Thoracic aorta (tissue), 2 donors: ENCODE results near the gene CLCF1. TPM values are rescaled to one million over a fixed set of nuclear protein-coding genes. Genes with fewer than 3 reads are reported as not detected.

ENCODE experiments used
- ATAC-seq: fragments of 150-250 bp; one replicate; pipeline ENCODE4 v1.8.0; 2017; ENCODE audit warnings: low read depth; ENCODE audit not compliant: insufficient number of reproducible peaks, low FRiP score
- DNase-seq: peaks from one replicate; pipeline ENCODE4 v3.0.0-alpha.2; 2020; ENCODE audit warnings: low spot score
- H3K27ac ChIP-seq, 2 donors: fragments of 200-600 bp; sonication (generic); 1 replicate in 1 of 2; 2 replicates in 1 of 2; pipeline ENCODE4 v1.5.1; 2016; ENCODE audit warnings: mild to moderate bottlenecking in 2 of 2, moderate library complexity in 2 of 2
- H3K27me3 ChIP-seq: fragments of 200-600 bp; sonication (generic); replicated peaks from 2 replicates; pipeline ENCODE4 v1.6.0; 2016; ENCODE audit warnings: mild to moderate bottlenecking; ENCODE audit not compliant: insufficient read depth
- H3K36me3 ChIP-seq: fragments of 200-600 bp; sonication (generic); one replicate; pipeline ENCODE4 v1.5.1; 2016
- H3K4me1 ChIP-seq, 2 donors: fragments of 200-600 bp; sonication (generic); 1 replicate in 1 of 2; 2 replicates in 1 of 2; pipeline versions ENCODE4 v1.5.1 to v1.6.0; 2016; ENCODE audit warnings: low read depth in 2 of 2, mild to moderate bottlenecking in 1 of 2; ENCODE audit not compliant: control insufficient read depth in 1 of 2
- H3K4me3 ChIP-seq: fragments of 200-600 bp; sonication (generic); 2 replicates; pipeline ENCODE4 v1.5.1; 2016; ENCODE audit warnings: mild to moderate bottlenecking
- H3K9me3 ChIP-seq: fragments of 200-600 bp; sonication (generic); 2 replicates; pipeline ENCODE4 v1.5.1; 2016
- CTCF ChIP-seq: fragments of 200-600 bp; sonication (generic); IDR thresholded peaks from one replicate; pipeline ENCODE4 v1.5.1; 2019; ENCODE audit warnings: antibody characterized with exemption
- total RNA-seq, 2 donors: library from RNA; depleted of rRNA; stranded (reverse); fragments of >200 nt; gene quantifications; one replicate each; pipeline versions ENCODE4 v1.1.0 to v1.2.3, GENCODE V29; 2016

Gene CLCF1
- total RNA-seq, 2 donors from 2014 or later, result 27.1 to 38.1 TPM

- peak; percentile 53 for ATAC-seq
- H3K4me1 ChIP-seq, result peaks cover 50 to 68% of the 10 kb centered on the region in 2 donors
- no peaks in the 10 kb centered on the region for H3K36me3 ChIP-seq
Observed at GRCh38 chr11:67353317-67354074, 19.9 kb downstream of the CLCF1 start, which contains the start of gene POLD4. POLD4 (minus strand) TSS chr11:67353546; CDS start chr11:67353399, 147 bp downstream.

GRCh38 chr11:67352546-67353316 is 20.7 kb downstream of the CLCF1 start:
- Histone ChIP-seq H3K4me1 (peaks cover 50 to 60% of the 10 kb centered on the region in 2 donors), H3K27me3 (no peaks in the 10 kb centered on the region), H3K4me3 (peak overlapping the region; percentile 89), H3K36me3 (no peaks in the 10 kb centered on the region), H3K9me3 (no peaks in the 10 kb centered on the region), H3K27ac (peak overlapping the region; percentile 99 to 100)
- ATAC-seq, result no peak
- TF ChIP-seq CTCF, result no peak
- DNase-seq, result no peak

More at GRCh38 chr11:67353317-67354074, 19.9 kb downstream of the CLCF1 start, which contains the start of gene POLD4:
- no peak for TF ChIP-seq CTCF
- DNase-seq, result peak; percentile 95
- Histone ChIP-seq H3K4me3 (peak within 1 kb of the TSS; percentile 89), H3K27ac (peak within 1 kb of the TSS; percentile 99 to 100), H3K27me3 (no peaks in the 10 kb centered on the region), H3K9me3 (no peaks in the 10 kb centered on the region)

GRCh38 chr11:67351275-67352005 is 22.0 kb downstream of the CLCF1 start:
- Histone ChIP-seq H3K4me1 (peaks cover 40 to 47% of the 10 kb centered on the region in 2 donors), H3K27ac (peak overlapping the region; percentile 99 to 100), H3K27me3 (no peaks in the 10 kb centered on the region), H3K9me3 (no peaks in the 10 kb centered on the region), H3K36me3 (no peaks in the 10 kb centered on the region), H3K4me3 (peak overlapping the region; percentile 89)
- ATAC-seq, result peak; percentile 24
- no peak for DNase-seq
- TF ChIP-seq CTCF, result peak; percentile 95

GRCh38 chr11:67349928-67350465 is 23.4 kb downstream of the CLCF1 start:
- TF ChIP-seq CTCF, result no peak
- Histone ChIP-seq H3K4me3 (no peak overlapping the region), H3K27ac (no peak overlapping the region), H3K4me1 (peaks cover 27 to 33% of the 10 kb centered on the region in 2 donors), H3K27me3 (no peaks in the 10 kb centered on the region), H3K9me3 (no peaks in the 10 kb centered on the region), H3K36me3 (no peaks in the 10 kb centered on the region)
- no peak for ATAC-seq
- DNase-seq, result no peak
